ENCODE measurements around the gene HIGD2B. TPM values are rescaled to one million over a fixed set of nuclear protein-coding genes. Genes with fewer than 3 reads are reported as not detected.
"Not testable (repeated sequence)": the region's sequence is repeated elsewhere in the genome, so short reads cannot be mapped to it uniquely, and the experiment has no call there.

The HIGD2B gene
- total RNA-seq, 1 donor from 2014 or later, result not detected

DNA sequence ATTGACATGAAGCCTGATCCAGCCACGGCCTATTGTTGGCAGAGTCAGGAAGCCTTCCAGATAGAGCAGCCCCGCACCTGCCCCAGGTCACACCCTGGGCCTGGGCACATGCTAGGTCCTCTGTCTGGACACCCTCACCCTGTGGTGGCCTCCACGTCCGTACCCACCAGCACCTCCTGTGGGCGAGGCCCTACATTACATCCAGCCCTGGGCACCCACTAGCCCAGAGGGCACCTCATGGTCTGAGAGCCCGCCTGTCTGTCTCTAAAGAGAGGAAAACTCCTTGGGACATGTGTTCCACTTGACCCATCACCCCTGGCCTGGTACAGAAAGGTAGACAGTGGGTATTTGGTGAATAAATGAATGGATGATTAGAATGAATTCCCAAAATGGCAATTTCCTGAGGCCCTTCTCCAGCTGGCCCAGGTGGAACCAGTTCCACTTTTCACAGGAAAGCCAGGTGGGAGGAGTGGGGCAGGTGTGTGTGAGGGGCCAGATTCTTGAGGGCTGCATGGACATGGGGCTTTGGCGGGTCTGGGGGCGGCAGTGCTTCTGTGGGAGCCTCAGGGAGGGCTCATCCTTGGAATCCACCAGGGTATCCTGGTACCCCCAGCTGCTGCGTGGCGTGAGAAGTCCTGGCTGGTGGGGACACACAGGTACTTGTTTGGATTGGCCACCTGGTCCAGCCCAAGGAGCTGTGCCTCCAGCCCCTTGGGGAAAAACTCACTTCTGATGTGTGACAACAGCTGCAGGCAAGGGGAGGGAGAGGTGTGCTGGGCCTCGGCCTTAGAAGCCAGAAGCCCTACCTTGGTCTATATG is 57.5 kb downstream of the HIGD2B start:
- H3K27ac ChIP-seq; H3K9me3 ChIP-seq; H3K4me1 ChIP-seq; H3K4me3 ChIP-seq; intact Hi-C loops (cut with DNase I); H3K27me3 ChIP-seq; H3K36me3 ChIP-seq: not testable (repeated sequence)
- peak in 1 of 2 donors; percentile 50 for DNase-seq (ENCODE audit: low spot score in 2 of 2)

DNA sequence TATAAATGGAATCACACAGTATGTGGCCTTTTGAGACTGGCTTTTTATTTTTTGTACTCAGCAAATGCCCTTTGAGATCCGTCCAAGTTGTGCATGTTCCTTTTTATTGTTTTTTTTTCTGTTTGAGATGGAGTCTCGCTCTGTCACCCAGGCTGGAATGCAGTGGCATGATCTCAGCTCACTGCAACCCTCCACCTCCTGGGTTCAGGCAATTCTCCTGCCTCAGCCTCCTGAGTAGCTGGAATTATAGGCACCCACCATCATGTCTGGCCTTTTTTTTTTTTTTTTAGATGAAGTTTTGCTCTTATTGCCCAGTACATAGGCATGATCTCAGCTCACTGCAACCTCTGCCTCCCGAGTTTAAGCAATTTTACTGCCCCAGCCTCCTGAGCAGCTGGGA is 59.8 kb downstream of the HIGD2B start:
- H3K27ac ChIP-seq; H3K27me3 ChIP-seq; H3K4me1 ChIP-seq; H3K9me3 ChIP-seq; H3K4me3 ChIP-seq; H3K36me3 ChIP-seq; intact Hi-C loops (cut with DNase I): not testable (repeated sequence)
- DNase-seq (ENCODE audit: low spot score in 2 of 2), result peak in 1 of 2 donors; percentile 11

Other genes starting within 250 kb of the HIGD2B start
- gene ARIH1, start 211.9 kb downstream of the HIGD2B start, total RNA-seq, result 109 TPM
- gene GOLGA6B, start 31.5 kb downstream of the HIGD2B start, total RNA-seq, result not detected
- gene BBS4, start within 50 bp of the HIGD2B start, total RNA-seq, result 9.9 TPM
- 24.8 TPM for gene ADPGK, start 97.6 kb upstream of the HIGD2B start, total RNA-seq